ENCODE measurements around the gene CFAP73. TPM values are rescaled to one million over a fixed set of nuclear protein-coding genes. Genes with fewer than 3 reads are reported as not detected.
A peak's percentile ranks its signal among the peaks of the same experiment; 100 is the strongest.

Gene CFAP73
- total RNA-seq, 3 donors from 2014 or later, result 0.29 to 0.46 (median 0.38) TPM

- peak; percentile 81 to 86 for ATAC-seq
- Mint-ChIP-seq H3K36me3 (ENCODE audit: insufficient read depth) (no peaks in the 10 kb centered on the region), H3K27me3 (ENCODE audit: low read depth) (no peaks in the 10 kb centered on the region), H3K4me1 (ENCODE audit: low read depth) (peaks cover 50% of the 10 kb centered on the region), H3K9me3 (no peaks in the 10 kb centered on the region), H3K4me3 (peak overlapping the region; percentile 56)
- no peak for DNase-seq
These were observed 58.8 kb downstream of the CFAP73 start for GRCh38 chr12:113208041-113208934.

Other genes starting within 250 kb of the CFAP73 start
- gene OAS1, start 242.8 kb upstream of the CFAP73 start, total RNA-seq, result 1 to 10 TPM; 3.2 to 7.8 (median 4.0) TPM
- 10 to 100 TPM in 1 of 3 donors, 1 to 10 TPM in 2; 5.5 to 13.6 (median 8.0) TPM for gene OAS3, start 211.2 kb upstream of the CFAP73 start, total RNA-seq
- gene OAS2, start 171.2 kb upstream of the CFAP73 start, total RNA-seq, result 10 to 100 TPM; 27.8 to 36.0 (median 34.9) TPM
- 1 to 10 TPM; 5.0 to 7.7 (median 5.2) TPM for gene DTX1, start 93.0 kb upstream of the CFAP73 start, total RNA-seq
- 1 to 10 TPM in 1 of 3 donors, under 1 TPM in 2; 0.58 to 1.1 (median 0.87) TPM for gene RASAL1, start 14.0 kb upstream of the CFAP73 start, total RNA-seq
- 100 to 1,000 TPM; 213 to 236 (median 232) TPM for gene DDX54, start 35.8 kb downstream of the CFAP73 start, total RNA-seq
- 10 to 100 TPM; 24.6 to 31.0 (median 27.5) TPM for gene RITA1, start 36.0 kb downstream of the CFAP73 start, total RNA-seq
- 10 to 100 TPM; 17.5 to 23.7 (median 20.8) TPM for gene TPCN1, start 71.7 kb downstream of the CFAP73 start, total RNA-seq
- gene SLC8B1, start 185.4 kb downstream of the CFAP73 start, total RNA-seq, result 10 to 100 TPM; 12.4 to 14.7 (median 13.6) TPM
- 10 to 100 TPM; 22.9 to 25.3 (median 24.2) TPM for gene PLBD2, start 208.9 kb downstream of the CFAP73 start, total RNA-seq

All from activated T-cell treated with anti-CD3 and anti-CD28 coated beads, Interleukin-2, amount 50 U/mL, for 4 hours (primary cell).